Neutrophil (primary cell): ENCODE measurements around the gene NPNT.

Experiments
- H3K27ac ChIP-seq: fragments of 200-600 bp; sonication (generic); 2 replicates; pipeline ENCODE4 v1.5.1; 2016; ENCODE audit warnings: mild to moderate bottlenecking, moderate library complexity
- H3K27me3 ChIP-seq: fragments of 200-600 bp; sonication (generic); 2 replicates; pipeline ENCODE4 v1.6.0; 2016; ENCODE audit warnings: mild to moderate bottlenecking
- H3K36me3 ChIP-seq: fragments of 200-600 bp; sonication (generic); 2 replicates; pipeline ENCODE4 v1.5.1; 2017
- H3K4me1 ChIP-seq, 2 experiments: fragments of 200-600 bp in 1 of 2; sonication (generic) in 1 of 2; 1 replicate in 1 of 2; 2 replicates in 1 of 2; pipeline versions ENCODE4 v1.5.1 to v1.6.1; 2013 to 2016; ENCODE audit warnings: low read depth in 1 of 2, low read length in 1 of 2, mild to moderate bottlenecking in 1 of 2, moderate library complexity in 1 of 2; ENCODE audit not compliant: control insufficient read depth in 1 of 2, insufficient read depth in 1 of 2
- H3K4me3 ChIP-seq, 2 experiments: fragments of 200-600 bp in 1 of 2; sonication (generic) in 1 of 2; 1 replicate in 1 of 2; 2 replicates in 1 of 2; pipeline ENCODE4 v1.5.1; 2013 to 2016; ENCODE audit warnings: low read depth in 1 of 2, low read length in 1 of 2, mild to moderate bottlenecking in 1 of 2, moderate library complexity in 1 of 2
- H3K9me3 ChIP-seq: fragments of 200-600 bp; sonication (generic); 2 replicates; pipeline ENCODE4 v1.5.1; 2016
- TF ChIP-seq, protein P1 (sequence below): fragments of 200-600 bp; sonication (generic); IDR thresholded peaks from 2 replicates; pipeline ENCODE4 v1.5.1; 2016; ENCODE audit warnings: antibody characterized with exemption

Gene NPNT

DNA sequence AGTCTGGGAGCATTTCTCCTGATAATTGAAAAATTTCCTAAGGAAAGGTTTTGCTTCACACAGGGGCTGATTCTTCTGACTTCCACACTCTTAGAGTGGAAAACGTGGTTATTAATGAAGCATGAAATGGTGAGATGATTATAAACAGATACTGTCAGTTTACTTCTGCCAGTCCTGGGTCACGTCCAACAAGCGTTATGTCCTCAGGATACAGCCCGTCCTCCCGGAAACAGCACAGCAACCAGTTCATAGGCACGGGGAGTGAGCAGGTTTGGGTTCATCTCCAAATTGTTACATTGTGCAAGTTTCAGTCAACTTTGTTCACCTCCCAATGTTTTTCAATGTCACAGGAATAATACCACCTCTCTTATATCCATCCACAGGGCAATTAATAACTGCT is 98.8 kb downstream of the NPNT start:
- Histone ChIP-seq H3K27ac (no peak overlapping the region), H3K27me3 (no peaks in the 10 kb centered on the region), H3K4me1 (no peaks in the 10 kb centered on the region), H3K9me3 (no peaks in the 10 kb centered on the region), H3K36me3 (no peaks in the 10 kb centered on the region), H3K4me3 (no peak overlapping the region)
- TF ChIP-seq, protein P1, sequence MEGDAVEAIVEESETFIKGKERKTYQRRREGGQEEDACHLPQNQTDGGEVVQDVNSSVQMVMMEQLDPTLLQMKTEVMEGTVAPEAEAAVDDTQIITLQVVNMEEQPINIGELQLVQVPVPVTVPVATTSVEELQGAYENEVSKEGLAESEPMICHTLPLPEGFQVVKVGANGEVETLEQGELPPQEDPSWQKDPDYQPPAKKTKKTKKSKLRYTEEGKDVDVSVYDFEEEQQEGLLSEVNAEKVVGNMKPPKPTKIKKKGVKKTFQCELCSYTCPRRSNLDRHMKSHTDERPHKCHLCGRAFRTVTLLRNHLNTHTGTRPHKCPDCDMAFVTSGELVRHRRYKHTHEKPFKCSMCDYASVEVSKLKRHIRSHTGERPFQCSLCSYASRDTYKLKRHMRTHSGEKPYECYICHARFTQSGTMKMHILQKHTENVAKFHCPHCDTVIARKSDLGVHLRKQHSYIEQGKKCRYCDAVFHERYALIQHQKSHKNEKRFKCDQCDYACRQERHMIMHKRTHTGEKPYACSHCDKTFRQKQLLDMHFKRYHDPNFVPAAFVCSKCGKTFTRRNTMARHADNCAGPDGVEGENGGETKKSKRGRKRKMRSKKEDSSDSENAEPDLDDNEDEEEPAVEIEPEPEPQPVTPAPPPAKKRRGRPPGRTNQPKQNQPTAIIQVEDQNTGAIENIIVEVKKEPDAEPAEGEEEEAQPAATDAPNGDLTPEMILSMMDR: no peak

DNA sequence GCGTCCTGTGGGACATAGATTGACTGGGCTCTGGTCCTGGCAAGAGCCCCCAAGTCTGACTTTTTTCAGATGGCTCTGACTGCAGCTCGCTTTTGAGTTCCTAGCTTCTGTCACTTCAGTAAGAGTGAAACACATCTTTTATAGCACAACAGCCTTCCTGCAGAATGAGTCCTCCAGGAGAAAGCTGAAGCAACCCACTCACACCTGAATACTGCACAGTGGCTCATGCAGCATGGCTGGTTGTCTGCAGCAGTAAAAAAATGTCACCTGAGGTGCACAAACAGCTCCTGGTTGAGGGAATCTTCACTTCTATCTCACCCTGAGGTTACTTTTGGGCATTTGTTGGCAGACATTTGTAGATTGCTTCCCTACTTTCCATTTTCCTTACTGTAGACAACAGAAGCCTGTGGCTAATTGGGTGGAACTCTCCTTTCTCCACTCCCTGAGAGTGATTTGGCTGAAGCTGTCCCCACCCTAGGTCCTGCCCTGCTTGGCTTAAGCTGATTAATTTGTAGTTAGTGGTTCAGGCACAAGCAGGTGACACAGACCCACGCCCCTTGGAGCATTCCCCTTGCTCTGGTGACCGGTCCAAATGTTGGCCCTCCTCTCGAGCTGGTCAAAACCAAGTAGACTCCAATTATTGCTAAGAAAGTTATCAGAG is 99.7 kb downstream of the NPNT start:
- Histone ChIP-seq H3K27me3 (no peaks in the 10 kb centered on the region), H3K4me3 (no peak overlapping the region)
- TF ChIP-seq, protein P1: no peak

DNA sequence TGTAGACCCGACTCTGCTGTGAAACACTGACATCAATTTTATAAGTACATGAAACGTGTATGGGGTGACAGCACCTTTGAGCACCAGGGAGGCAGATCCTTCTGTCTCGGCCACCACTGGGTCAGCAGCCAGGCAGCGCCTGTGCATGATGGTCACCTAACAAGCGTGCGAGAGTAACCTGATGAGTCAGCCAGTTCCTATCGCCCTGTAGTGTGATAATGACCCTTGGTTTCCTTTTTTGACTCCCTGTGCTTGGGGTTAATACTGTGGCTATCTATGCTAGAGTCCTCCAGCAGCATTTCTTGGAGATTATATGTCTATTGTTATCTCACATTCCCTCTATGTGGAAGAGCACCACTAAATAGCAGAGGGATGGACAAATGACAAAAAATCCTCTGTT is 101.6 kb downstream of the NPNT start:
- TF ChIP-seq, protein P1: no peak
- no peak overlapping the region for H3K27ac ChIP-seq
- no peak overlapping the region for H3K4me3 ChIP-seq
- H3K27me3 ChIP-seq: no peaks in the 10 kb centered on the region
- no peaks in the 10 kb centered on the region for H3K36me3 ChIP-seq
- H3K9me3 ChIP-seq: no peaks in the 10 kb centered on the region
- no peaks in the 10 kb centered on the region for H3K4me1 ChIP-seq

More for the DNA sequence above, 99.7 kb downstream of the NPNT start:
- no peaks in the 10 kb centered on the region for H3K4me1 ChIP-seq
- no peak overlapping the region for H3K27ac ChIP-seq
- H3K9me3 ChIP-seq: no peaks in the 10 kb centered on the region
- H3K36me3 ChIP-seq: no peaks in the 10 kb centered on the region

DNA sequence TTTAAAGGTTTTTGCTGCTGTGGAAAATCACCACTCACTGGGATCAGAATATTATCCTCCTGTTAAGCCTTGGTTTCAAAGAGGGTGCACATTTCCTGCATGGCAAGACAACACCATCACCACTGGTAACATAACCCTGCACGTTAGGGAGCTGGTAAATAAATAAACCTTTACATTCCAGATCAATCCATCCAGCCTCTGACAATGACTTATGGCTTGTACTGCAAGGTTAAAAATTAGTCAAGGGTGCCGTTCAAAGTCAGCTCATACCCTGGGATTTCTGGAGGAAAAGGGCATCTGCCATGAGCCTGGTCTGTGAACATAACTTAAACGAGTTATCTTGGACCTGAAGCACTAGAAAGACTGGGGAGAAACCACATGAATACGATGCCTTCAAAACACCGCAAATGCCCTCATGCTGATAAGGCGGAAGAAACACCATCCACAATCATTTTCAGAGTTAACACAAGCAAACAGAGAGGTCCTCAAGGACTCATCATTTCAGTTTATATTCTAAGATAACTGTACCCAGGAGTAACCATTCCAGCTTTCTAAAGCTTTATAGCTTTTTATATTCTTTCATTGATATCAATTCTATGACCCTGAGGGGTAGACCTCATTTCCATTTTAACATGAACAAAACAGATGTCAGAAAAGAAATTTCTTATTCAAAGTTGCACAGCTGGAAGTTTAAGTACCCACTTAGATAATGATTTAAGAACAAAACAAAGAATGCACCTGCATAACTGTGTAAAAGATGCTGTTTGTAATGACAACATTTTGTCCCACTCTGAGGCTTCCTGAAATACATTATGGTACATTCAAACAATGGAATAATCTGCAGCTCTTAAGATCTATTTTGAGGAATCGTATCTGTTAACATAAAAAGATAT is 103.1 kb downstream of the NPNT start:
- no peak overlapping the region for H3K4me3 ChIP-seq
- no peaks in the 10 kb centered on the region for H3K4me1 ChIP-seq
- no peaks in the 10 kb centered on the region for H3K36me3 ChIP-seq
- no peaks in the 10 kb centered on the region for H3K9me3 ChIP-seq
- H3K27ac ChIP-seq: no peak overlapping the region
- TF ChIP-seq, protein P1: no peak
- H3K27me3 ChIP-seq: no peaks in the 10 kb centered on the region

DNA sequence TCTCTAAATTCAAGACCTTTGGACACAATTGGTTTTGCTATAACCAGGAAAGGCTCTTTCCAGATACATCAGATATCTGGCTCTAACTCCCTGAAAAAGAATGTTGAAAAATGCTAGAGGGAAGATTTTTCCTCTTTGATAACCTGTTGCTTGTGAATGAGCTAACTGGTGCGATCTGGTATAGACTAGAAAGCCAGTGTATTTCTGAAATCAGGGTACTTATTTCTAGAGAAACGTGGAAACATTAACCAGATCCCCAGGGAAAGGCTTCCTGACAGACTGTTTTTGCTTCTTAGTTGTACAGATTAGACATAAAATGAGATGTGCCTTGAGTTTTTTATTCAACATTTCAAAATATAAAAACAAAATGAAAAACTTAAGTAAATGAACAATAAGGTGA is 107.7 kb downstream of the NPNT start:
- Histone ChIP-seq H3K27ac (no peak overlapping the region), H3K4me3 (no peak overlapping the region), H3K36me3 (no peaks in the 10 kb centered on the region), H3K4me1 (no peaks in the 10 kb centered on the region), H3K9me3 (no peaks in the 10 kb centered on the region), H3K27me3 (no peaks in the 10 kb centered on the region)
- TF ChIP-seq, protein P1: no peak
